Vagina (tissue), 2 donors: ENCODE results near the gene PLEKHG1. TPM values are rescaled to one million over a fixed set of nuclear protein-coding genes. Genes with fewer than 3 reads are reported as not detected.

ENCODE experiments used
- DNase-seq, 2 donors: peaks; one replicate each; pipeline ENCODE4 v3.0.0-alpha.2; 2017; ENCODE audit errors: extremely low spot score in 2 of 2
- H3K27ac ChIP-seq: fragments of 200-600 bp; sonication (generic); one replicate; pipeline ENCODE4 v1.5.1; 2019
- H3K27me3 ChIP-seq: fragments of 200-600 bp; sonication (generic); one replicate; pipeline ENCODE4 v1.5.1; 2019
- H3K36me3 ChIP-seq, 2 donors: fragments of 200-600 bp; sonication (generic); one replicate each; pipeline ENCODE4 v1.5.1; 2017 to 2019
- H3K4me1 ChIP-seq: fragments of 200-600 bp; sonication (generic); one replicate; pipeline ENCODE4 v1.5.1; 2019
- H3K4me3 ChIP-seq, 2 donors: fragments of 200-600 bp; sonication (generic); 1 replicate in 1 of 2; 2 replicates in 1 of 2; pipeline ENCODE4 v1.5.1; 2016 to 2019
- H3K9me3 ChIP-seq: fragments of 200-600 bp; sonication (generic); one replicate; pipeline ENCODE4 v1.5.1; 2019
- POLR2A ChIP-seq, 2 donors: fragments of 450-650 bp; IDR thresholded peaks; one replicate each; pipeline ENCODE4 v1.6.1; 2017; ENCODE audit warnings: antibody characterized with exemption in 2 of 2, mild to moderate bottlenecking in 2 of 2, moderate library complexity in 2 of 2
- POLR2AphosphoS5 ChIP-seq, 2 donors: sonication (generic); formaldehyde crosslinking; IDR thresholded peaks; one replicate each; pipeline ENCODE4 v1.9.0; 2017; ENCODE audit warnings: antibody characterized with exemption in 2 of 2, mild to moderate bottlenecking in 2 of 2, low read depth in 1 of 2; ENCODE audit not compliant: insufficient read depth in 1 of 2
- intact Hi-C: fragments of 100-400 bp; cut with DNase I; formaldehyde crosslinking; loops from one replicate; pipeline ENCODE4 v1.15.1; 2023
- total RNA-seq: library from RNA; depleted of rRNA; stranded (reverse); fragments of >200 nt; gene quantifications from one replicate; pipeline ENCODE4 v1.2.3, GENCODE V29; 2016
- TF ChIP-seq, protein P1 (sequence below), 3 experiments: fragments of 450-650 bp in 2 of 3; fragments of 200-600 bp in 1 of 3; sonication (generic) in 1 of 3; IDR thresholded peaks; one replicate each; pipeline ENCODE4 v1.5.1; 2017 to 2019; ENCODE audit warnings: antibody characterized with exemption in 3 of 3, mild to moderate bottlenecking in 2 of 3, moderate library complexity in 2 of 3

The PLEKHG1 gene
- total RNA-seq, result 38.5 TPM

DNA sequence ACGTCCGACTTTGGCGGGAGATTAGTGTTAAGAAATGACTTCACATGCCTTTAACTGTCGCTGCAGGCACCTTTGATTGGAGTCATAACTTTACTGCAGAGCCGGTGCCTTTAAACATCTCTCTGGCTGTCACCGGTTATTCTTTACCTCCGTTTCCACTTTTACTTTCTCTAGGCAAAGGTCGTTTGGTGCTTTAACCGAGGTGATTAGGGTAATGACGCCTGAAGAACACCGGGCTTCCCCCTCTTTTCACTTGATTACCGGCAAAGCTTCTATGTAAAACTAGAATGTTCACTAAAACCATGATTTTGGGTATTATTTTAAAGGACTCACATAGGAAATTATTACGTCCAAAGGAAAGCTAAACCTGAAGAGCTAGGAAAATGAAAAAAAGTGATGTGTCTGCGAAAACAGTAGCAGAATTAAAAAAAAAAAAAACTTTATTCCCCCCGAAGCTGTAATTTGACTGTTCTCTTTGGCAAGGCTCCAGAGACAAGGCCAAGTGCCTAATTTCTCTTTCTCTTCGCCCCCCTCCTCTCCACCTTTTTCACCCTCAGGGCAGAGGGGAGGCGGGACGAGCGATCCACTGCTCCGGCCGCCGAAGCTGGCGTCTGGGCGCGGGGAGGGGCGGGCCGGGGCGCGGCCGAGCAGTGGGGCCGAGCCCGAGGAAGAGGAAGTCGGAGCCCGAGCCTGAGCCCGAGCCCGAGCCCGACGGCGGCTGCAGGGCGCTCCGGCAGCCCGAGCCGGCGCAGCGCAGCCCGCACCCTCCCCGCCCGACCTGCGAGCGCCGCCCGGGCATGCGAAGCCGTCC, at the start of gene PLEKHG1:
Gene PLEKHG1 (plus strand): TSS at position 687 of the 811 bp plus-strand sequence. CDS start 133,797 bp downstream, outside the sequence.
- Histone ChIP-seq H3K27ac (peak within 1 kb of the TSS; percentile 86), H3K4me1 (peaks cover 11% of the 10 kb centered on the region), H3K36me3 (no peaks in the 10 kb centered on the region), H3K27me3 (no peaks in the 10 kb centered on the region), H3K9me3 (no peaks in the 10 kb centered on the region), H3K4me3 (peak within 1 kb of the TSS; percentile 80 to 86)
- intact Hi-C loops, result no loop called here
- TF ChIP-seq, protein P1, sequence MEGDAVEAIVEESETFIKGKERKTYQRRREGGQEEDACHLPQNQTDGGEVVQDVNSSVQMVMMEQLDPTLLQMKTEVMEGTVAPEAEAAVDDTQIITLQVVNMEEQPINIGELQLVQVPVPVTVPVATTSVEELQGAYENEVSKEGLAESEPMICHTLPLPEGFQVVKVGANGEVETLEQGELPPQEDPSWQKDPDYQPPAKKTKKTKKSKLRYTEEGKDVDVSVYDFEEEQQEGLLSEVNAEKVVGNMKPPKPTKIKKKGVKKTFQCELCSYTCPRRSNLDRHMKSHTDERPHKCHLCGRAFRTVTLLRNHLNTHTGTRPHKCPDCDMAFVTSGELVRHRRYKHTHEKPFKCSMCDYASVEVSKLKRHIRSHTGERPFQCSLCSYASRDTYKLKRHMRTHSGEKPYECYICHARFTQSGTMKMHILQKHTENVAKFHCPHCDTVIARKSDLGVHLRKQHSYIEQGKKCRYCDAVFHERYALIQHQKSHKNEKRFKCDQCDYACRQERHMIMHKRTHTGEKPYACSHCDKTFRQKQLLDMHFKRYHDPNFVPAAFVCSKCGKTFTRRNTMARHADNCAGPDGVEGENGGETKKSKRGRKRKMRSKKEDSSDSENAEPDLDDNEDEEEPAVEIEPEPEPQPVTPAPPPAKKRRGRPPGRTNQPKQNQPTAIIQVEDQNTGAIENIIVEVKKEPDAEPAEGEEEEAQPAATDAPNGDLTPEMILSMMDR (IDR thresholded peaks at IDR 0.05), result no peak
- no peak for TF ChIP-seq POLR2A (IDR thresholded peaks at IDR 0.05)
- no peak for TF ChIP-seq POLR2AphosphoS5 (IDR thresholded peaks at IDR 0.05; ENCODE audit: insufficient read depth in 1 of 2, low read depth in 1 of 2)
- no peak for DNase-seq

DNA sequence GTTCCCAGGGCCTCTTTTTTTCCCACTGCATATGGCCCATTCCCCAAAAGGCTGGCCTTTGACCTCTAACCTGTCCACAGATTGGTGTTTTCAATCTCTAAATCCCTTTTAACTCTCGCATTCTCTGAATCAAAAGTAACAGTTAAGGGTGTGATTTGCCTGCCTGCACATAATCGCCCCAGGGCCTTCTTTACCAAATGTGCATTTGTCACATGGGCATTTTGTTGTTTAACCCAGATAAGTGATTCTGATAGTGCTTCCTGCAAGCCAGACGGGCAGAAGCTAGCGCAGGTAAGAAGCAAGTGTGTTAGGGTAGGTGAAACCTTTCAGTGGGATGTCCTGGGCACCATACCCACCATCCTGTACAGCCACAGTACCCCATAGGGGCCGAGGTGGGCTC, 49.4 kb upstream of the PLEKHG1 start:
- no peaks in the 10 kb centered on the region for H3K9me3 ChIP-seq
- no peak overlapping the region for H3K27ac ChIP-seq
- intact Hi-C loops, result no loop called here

DNA sequence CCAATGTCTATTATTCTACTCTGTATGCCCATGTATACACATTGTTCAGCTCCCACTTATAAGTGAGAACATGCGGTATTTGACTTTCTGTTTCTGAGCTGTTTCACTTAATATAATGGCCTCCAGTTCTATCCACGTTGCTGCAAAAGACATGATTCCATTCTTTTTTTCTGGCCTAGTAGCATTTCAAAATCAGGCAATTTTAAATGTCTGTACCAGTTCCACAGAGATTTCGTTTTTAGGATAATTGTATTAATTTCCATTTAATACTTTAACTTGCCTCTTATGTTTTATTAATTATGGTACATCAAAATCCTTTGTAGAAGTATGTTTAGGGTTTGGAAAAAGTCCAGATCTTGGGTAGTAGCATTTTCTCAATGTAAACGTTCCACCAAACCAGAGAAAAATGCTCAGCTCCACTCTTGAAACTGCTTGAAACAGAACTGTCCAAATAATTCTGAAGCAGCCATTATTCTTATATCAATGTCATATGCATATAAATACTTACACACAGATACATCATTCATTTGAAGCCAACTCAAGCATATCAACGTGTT, 42.6 kb upstream of the PLEKHG1 start:
- intact Hi-C loops, result no loop called here
- TF ChIP-seq, protein P1 (IDR thresholded peaks at IDR 0.05), result no peak
- TF ChIP-seq POLR2AphosphoS5 (IDR thresholded peaks at IDR 0.05; ENCODE audit: insufficient read depth in 1 of 2, low read depth in 1 of 2) (no peak), POLR2A (IDR thresholded peaks at IDR 0.05) (no peak)
- H3K27me3 ChIP-seq, result no peaks in the 10 kb centered on the region
- H3K4me3 ChIP-seq, result no peak overlapping the region
- DNase-seq, result no peak
- H3K27ac ChIP-seq, result no peak overlapping the region
- H3K9me3 ChIP-seq, result no peaks in the 10 kb centered on the region
- no peaks in the 10 kb centered on the region for H3K36me3 ChIP-seq
- no peaks in the 10 kb centered on the region for H3K4me1 ChIP-seq

More for the DNA sequence above, 49.4 kb upstream of the PLEKHG1 start:
- Histone ChIP-seq H3K4me3 (no peak overlapping the region), H3K36me3 (no peaks in the 10 kb centered on the region), H3K4me1 (no peaks in the 10 kb centered on the region), H3K27me3 (no peaks in the 10 kb centered on the region)
- TF ChIP-seq, protein P1 (IDR thresholded peaks at IDR 0.05), result no peak
- no peak for TF ChIP-seq POLR2A (IDR thresholded peaks at IDR 0.05)
- no peak for TF ChIP-seq POLR2AphosphoS5 (IDR thresholded peaks at IDR 0.05; ENCODE audit: insufficient read depth in 1 of 2, low read depth in 1 of 2)
- no peak for DNase-seq

DNA sequence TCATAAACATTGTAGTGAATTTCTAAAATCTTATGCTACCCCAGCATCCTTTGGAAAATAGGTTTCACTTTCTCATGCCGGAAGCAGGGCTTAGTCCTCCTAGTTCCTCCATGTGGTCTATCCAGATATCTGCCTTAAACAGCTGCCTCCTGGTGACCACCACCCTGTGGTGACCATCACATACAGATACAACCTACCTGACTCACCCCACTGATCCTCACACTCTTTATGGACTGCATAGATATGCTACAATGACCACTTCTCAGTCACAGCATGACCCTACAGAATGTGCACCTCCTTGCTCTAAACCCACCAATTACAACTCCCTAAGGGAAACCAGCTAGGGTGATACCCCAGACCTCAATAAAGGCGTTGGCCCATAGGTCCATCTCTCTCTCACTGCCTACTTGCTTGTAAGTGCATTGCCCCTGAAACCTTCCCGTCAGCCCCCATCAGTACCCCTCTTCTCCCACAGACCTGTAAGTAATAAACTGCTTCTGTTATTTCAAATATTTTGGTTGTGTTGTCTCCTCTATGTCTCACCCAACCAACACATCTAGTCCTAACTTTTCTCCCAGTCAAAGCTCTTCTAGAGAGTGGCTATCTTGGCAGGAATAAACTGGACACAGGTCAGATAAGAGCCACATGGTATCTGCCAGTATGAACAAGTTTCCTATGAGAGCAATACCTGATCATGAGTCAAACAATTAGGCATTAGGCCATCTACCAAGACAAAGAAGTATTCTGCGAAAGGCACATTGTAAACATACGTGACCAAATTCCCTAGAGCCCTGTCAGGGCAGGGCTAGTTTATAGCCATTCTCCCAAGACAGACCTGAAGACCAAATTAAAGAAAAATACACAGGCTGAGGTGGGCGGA, 39.4 kb upstream of the PLEKHG1 start:
- H3K36me3 ChIP-seq, result no peaks in the 10 kb centered on the region
- no peak overlapping the region for H3K27ac ChIP-seq
- no peaks in the 10 kb centered on the region for H3K27me3 ChIP-seq
- intact Hi-C loops, result no loop called here
- H3K9me3 ChIP-seq, result no peaks in the 10 kb centered on the region
- no peak for TF ChIP-seq POLR2A (IDR thresholded peaks at IDR 0.05)
- no peak for TF ChIP-seq POLR2AphosphoS5 (IDR thresholded peaks at IDR 0.05; ENCODE audit: insufficient read depth in 1 of 2, low read depth in 1 of 2)
- TF ChIP-seq, protein P1 (IDR thresholded peaks at IDR 0.05), result no peak
- no peak overlapping the region for H3K4me3 ChIP-seq
- no peaks in the 10 kb centered on the region for H3K4me1 ChIP-seq
- DNase-seq, result no peak
